Caco-2 (cell line): ENCODE data around the gene NMNAT2. TPM values are rescaled to one million over a fixed set of nuclear protein-coding genes. Genes with fewer than 3 reads are reported as not detected.
"Not testable (repeated sequence)": the region's sequence is repeated elsewhere in the genome, so short reads cannot be mapped to it uniquely, and the experiment has no call there.

Source experiments
- BruUV-seq: library from RNA; stranded (reverse); fragments of 400-500 nt; replicated peaks from 2 replicates; lab custom pipeline; 2021; lab: Mats Ljungman, UMichigan
- CTCF ChIA-PET: fragments of 300-600 bp; sonication (Branson Sonifier 250); formaldehyde crosslinking; loops from one replicate; lab custom pipeline; 2022; ENCODE audit warnings: antibody characterized with exemption; lab: Charles Lee
- POLR2A ChIA-PET: fragments of 300-600 bp; sonication (Branson Sonifier 250); formaldehyde crosslinking; loops from one replicate; lab custom pipeline; 2022; ENCODE audit warnings: antibody characterized with exemption; lab: Charles Lee
- DNase-seq, 2 experiments: peaks; one replicate each; pipeline versions ENCODE4 v3.0.0 to v3.0.0-alpha.2; 2020 to 2022
- H3K27me3 ChIP-seq: replicated peaks from 2 replicates; pipeline ENCODE4 v1.6.0; 2011; ENCODE audit warnings: low read length; ENCODE audit not compliant: control insufficient read depth, insufficient read depth
- H3K36me3 ChIP-seq: 2 replicates; pipeline ENCODE4 v1.5.1; 2011; ENCODE audit warnings: low read length; ENCODE audit not compliant: control insufficient read depth, insufficient read depth
- H3K4me1 ChIP-seq: fragments of 250-450 bp; sonication (Bioruptor Pico); 2 replicates; pipeline ENCODE4 v1.5.1; 2020; ENCODE audit warnings: mild to moderate bottlenecking
- H3K4me3 ChIP-seq: 2 replicates; pipeline ENCODE4 v1.5.1; 2011; ENCODE audit warnings: low read depth, mild to moderate bottlenecking, control low read depth, low read length
- H3K9me3 ChIP-seq: fragments of 250-450 bp; sonication (Bioruptor Pico); 2 replicates; pipeline ENCODE4 v1.5.1; 2020; ENCODE audit warnings: mild to moderate bottlenecking, moderate library complexity
- H3K27ac Mint-ChIP-seq: one replicate; pipeline ENCODE4 v1.8.0; 2022; ENCODE audit warnings: mixed read lengths; ENCODE audit not compliant: unreplicated experiment
- H3K27me3 Mint-ChIP-seq: one replicate; pipeline ENCODE4 v1.8.0; 2022; ENCODE audit warnings: mixed read lengths; ENCODE audit not compliant: insufficient read depth, unreplicated experiment
- H3K36me3 Mint-ChIP-seq: one replicate; pipeline ENCODE4 v1.8.0; 2022; ENCODE audit warnings: mild to moderate bottlenecking, mixed read lengths; ENCODE audit not compliant: insufficient read depth, unreplicated experiment
- H3K4me1 Mint-ChIP-seq: one replicate; pipeline ENCODE4 v1.8.0; 2022; ENCODE audit warnings: low read depth, mixed read lengths; ENCODE audit not compliant: unreplicated experiment
- H3K4me3 Mint-ChIP-seq: one replicate; pipeline ENCODE4 v1.8.0; 2022; ENCODE audit warnings: mild to moderate bottlenecking, moderate library complexity, mixed read lengths; ENCODE audit not compliant: unreplicated experiment
- H3K9me3 Mint-ChIP-seq: one replicate; pipeline ENCODE4 v1.8.0; 2022; ENCODE audit warnings: mixed read lengths; ENCODE audit not compliant: unreplicated experiment
- CTCF ChIP-seq, 2 experiments: fragments of 200-600 bp in 1 of 2; IDR thresholded peaks; 1 replicate in 1 of 2; 2 replicates in 1 of 2; pipeline versions ENCODE4 v1.5.1 to v1.8.0; 2011 to 2022; ENCODE audit warnings: antibody characterized with exemption in 1 of 2, control low read depth in 1 of 2, inconsistent platforms in 1 of 2, low read depth in 1 of 2, low read length in 1 of 2, mild to moderate bottlenecking in 1 of 2, moderate library complexity in 1 of 2; ENCODE audit not compliant: insufficient read depth in 1 of 2, severe bottlenecking in 1 of 2, unreplicated experiment in 1 of 2
- intact Hi-C: fragments of 100-400 bp; cut with micrococcal nuclease; formaldehyde crosslinking; loops from one replicate; pipeline ENCODE4 v1.10.0; 2022; ENCODE audit not compliant: unreplicated experiment
- total RNA-seq: library from RNA; stranded (reverse); gene quantifications from 2 replicates; pipeline ENCODE4 v1.2.3, GENCODE V29; 2022

Gene NMNAT2
- total RNA-seq, 1 experiment from 2014 or later = 16.4 TPM

- BruUV-seq = no TSS peak
- H3K9me3 Mint-ChIP-seq = peaks cover 22% of the 10 kb centered on the region
- H3K27me3 ChIP-seq = no peaks in the 10 kb centered on the region
- peaks cover 30% of the 10 kb centered on the region for H3K4me1 Mint-ChIP-seq
- ChIA-PET CTCF (no interaction called here), POLR2A (no interaction called here)
- H3K36me3 ChIP-seq = no peaks in the 10 kb centered on the region
- no peak for DNase-seq
- peak overlapping the region; percentile 1 for H3K27ac Mint-ChIP-seq
- H3K36me3 Mint-ChIP-seq = no peaks in the 10 kb centered on the region
- H3K4me3 ChIP-seq = no peak overlapping the region
- no peaks in the 10 kb centered on the region for H3K27me3 Mint-ChIP-seq
- H3K4me3 Mint-ChIP-seq = no peak overlapping the region
- intact Hi-C loops = no loop called here
- no peaks in the 10 kb centered on the region for H3K9me3 ChIP-seq
- no peak for TF ChIP-seq CTCF (IDR thresholded peaks at IDR 0.05; ENCODE audit: insufficient read depth in 1 of 2, low read depth in 1 of 2, low read length in 1 of 2, severe bottlenecking in 1 of 2, unreplicated experiment in 1 of 2)
- H3K4me1 ChIP-seq = peaks cover 34% of the 10 kb centered on the region
These were observed 13.8 kb upstream of the NMNAT2 start for GRCh38 chr1:183431840-183432547.

- H3K27me3 ChIP-seq, H3K9me3 ChIP-seq, intact Hi-C loops, POLR2A ChIA-PET, H3K36me3 Mint-ChIP-seq, H3K4me3 ChIP-seq, H3K4me3 Mint-ChIP-seq, H3K36me3 ChIP-seq, BruUV-seq, H3K27me3 Mint-ChIP-seq: not testable (repeated sequence)
- H3K4me1 Mint-ChIP-seq = peaks cover 30% of the 10 kb centered on the region
- H3K9me3 Mint-ChIP-seq = peaks cover 22% of the 10 kb centered on the region
- CTCF ChIA-PET = interaction anchor here (1.2 kb wide), 1 partner anchor 199 kb away, joined by 3 read pairs; no protein-coding TSS in a partner anchor
- H3K27ac Mint-ChIP-seq = peak overlapping the region; percentile 59
- peaks cover 23% of the 10 kb centered on the region for H3K4me1 ChIP-seq
- DNase-seq = peak; percentile 58 to 67
These were observed 9.4 kb upstream of the NMNAT2 start for GRCh38 chr1:183427591-183427990.

- no peak for DNase-seq
- Mint-ChIP-seq H3K4me3 (no peak overlapping the region), H3K27me3 (no peaks in the 10 kb centered on the region), H3K4me1 (peaks cover 28% of the 10 kb centered on the region), H3K36me3 (no peaks in the 10 kb centered on the region), H3K27ac (no peak overlapping the region), H3K9me3 (peaks cover 13% of the 10 kb centered on the region)
- CTCF ChIA-PET = no interaction called here
- TF ChIP-seq CTCF (IDR thresholded peaks at IDR 0.05; ENCODE audit: insufficient read depth in 1 of 2, low read depth in 1 of 2, low read length in 1 of 2, severe bottlenecking in 1 of 2, unreplicated experiment in 1 of 2) = no peak
- Histone ChIP-seq H3K27me3 (no peaks in the 10 kb centered on the region), H3K9me3 (0 out of 2 replicates have a peak, but pooled peaks cover 3% of the 10 kb centered on the region), H3K36me3 (no peaks in the 10 kb centered on the region; the same call in 1 of the 2 replicates), H3K4me3 (no peak overlapping the region), H3K4me1 (peaks cover 25% of the 10 kb centered on the region)
- BruUV-seq = no TSS peak
- POLR2A ChIA-PET = no interaction called here
- intact Hi-C loops = loop anchor here (5.0 kb wide), 1 partner anchor 43 kb away; no protein-coding TSS in a partner anchor
These were observed 6.5 kb upstream of the NMNAT2 start for GRCh38 chr1:183424691-183425090.
